ENCODE measurements around the gene XRCC3.

GRCh38 chr14:103699261-103699661 lies 16.0 kb downstream of the XRCC3 start:
- TF ChIP-seq CTCF (IDR thresholded peaks at IDR 0.05; ENCODE audit: insufficient read depth, low read length, poor library complexity, severe bottlenecking): no peak
- no peak for TF ChIP-seq EZH2phosphoT487 (conservative IDR thresholded peaks at IDR 0.05; ENCODE audit: low read length)

All from SU-DHL-6 (cell line).